M059J (cell line): ENCODE measurements around the gene RIN3. TPM values are rescaled to one million over a fixed set of nuclear protein-coding genes. Genes with fewer than 3 reads are reported as not detected.

Experiments
- DNase-seq: peaks from one replicate; pipeline ENCODE4 v3.0.0-alpha.2; 2012; ENCODE audit warnings: low read depth
- total RNA-seq: library from RNA; depleted of rRNA; stranded (reverse); fragments of >200 nt; shearing (Covaris generic); gene quantifications from 2 replicates; pipeline ENCODE4 v1.2.3, GENCODE V29; 2014

RIN3 gene
- total RNA-seq, 1 experiment from 2014 or later: 1.1 TPM

DNA sequence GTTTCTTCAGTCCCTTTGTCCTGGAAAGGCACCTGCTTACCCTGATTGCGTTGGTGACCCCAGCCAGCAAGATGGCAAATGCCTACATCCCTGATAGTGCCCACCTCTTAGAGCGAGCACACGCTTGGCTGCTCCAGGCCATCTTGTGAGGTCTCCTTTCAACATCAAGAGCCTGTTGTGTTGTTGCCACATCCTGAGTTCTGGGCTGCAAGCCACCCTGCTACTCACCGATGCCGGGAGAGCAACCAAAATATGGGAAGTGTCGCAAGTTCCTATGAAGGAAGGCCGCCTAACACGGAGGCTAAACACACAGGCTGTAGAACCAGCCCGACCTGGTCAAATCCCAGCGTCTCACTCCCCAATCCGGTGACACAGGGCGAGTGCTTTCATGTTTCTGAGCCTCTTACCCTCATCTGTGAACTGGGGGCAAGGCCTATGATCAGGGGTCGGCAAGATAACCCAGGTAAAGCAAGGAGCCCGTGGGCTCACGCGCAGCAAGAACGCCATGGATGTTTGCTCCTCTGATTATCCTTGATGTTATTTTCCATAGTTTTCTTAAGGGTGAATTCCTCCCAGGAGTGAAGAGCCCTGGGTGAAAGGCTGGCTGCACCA is 136.5 kb downstream of the RIN3 start:
- DNase-seq: no peak

DNA sequence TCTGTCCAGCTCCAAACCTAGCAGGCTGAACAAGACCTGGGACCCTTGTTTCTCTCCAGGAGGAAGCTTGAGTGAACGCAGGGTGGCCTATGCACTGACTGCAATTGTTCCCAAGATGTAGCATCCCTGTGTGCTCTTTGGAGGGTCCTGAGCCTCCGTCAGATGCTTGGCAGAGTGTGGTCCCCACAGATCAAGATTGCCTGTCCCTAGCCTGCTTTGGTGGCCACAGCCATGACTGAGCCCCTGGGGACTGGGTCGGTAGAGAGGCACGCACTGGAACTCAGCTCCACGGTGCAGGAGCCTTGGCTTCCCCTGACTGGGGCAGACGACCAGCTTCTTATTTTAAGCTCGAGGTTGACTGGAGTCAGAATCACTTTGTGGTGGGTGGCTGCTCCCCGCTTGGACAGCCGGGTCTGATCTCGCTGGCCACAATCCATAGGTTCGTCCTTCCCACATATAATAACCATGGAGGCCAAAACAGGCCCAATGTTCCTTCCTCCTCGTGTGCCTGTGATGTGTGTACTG is 137.1 kb downstream of the RIN3 start:
- DNase-seq: no peak

GRCh38 chr14:92651106-92651757 is 137.7 kb downstream of the RIN3 start:
- DNase-seq: no peak

DNA sequence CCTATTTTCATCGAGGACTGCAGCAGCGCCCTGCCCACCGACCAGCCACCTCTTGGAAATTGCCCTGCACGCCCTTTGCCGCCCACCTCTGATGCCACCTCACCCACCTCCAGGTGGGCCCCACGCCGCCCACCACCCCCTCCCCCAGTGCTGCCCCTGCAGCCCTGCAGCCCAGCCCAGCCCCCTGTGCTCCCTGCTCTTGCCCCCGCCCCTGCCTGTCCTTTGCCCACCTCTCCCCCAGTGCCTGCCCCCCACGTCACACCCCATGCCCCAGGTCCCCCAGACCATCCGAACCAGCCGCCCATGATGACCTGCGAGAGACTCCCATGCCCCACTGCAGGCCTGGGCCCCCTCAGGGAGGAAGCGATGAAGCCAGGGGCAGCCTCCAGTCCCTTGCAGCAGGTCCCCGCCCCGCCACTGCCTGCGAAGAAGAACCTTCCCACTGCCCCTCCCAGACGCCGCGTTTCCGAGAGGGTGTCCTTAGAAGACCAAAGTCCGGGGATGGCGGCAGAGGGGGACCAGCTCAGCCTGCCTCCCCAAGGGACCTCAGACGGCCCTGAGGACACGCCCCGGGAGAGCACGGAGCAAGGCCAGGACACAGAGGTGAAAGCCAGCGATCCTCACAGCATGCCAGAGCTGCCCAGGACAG is 138.3 kb downstream of the RIN3 start:
- DNase-seq: no peak

DNA sequence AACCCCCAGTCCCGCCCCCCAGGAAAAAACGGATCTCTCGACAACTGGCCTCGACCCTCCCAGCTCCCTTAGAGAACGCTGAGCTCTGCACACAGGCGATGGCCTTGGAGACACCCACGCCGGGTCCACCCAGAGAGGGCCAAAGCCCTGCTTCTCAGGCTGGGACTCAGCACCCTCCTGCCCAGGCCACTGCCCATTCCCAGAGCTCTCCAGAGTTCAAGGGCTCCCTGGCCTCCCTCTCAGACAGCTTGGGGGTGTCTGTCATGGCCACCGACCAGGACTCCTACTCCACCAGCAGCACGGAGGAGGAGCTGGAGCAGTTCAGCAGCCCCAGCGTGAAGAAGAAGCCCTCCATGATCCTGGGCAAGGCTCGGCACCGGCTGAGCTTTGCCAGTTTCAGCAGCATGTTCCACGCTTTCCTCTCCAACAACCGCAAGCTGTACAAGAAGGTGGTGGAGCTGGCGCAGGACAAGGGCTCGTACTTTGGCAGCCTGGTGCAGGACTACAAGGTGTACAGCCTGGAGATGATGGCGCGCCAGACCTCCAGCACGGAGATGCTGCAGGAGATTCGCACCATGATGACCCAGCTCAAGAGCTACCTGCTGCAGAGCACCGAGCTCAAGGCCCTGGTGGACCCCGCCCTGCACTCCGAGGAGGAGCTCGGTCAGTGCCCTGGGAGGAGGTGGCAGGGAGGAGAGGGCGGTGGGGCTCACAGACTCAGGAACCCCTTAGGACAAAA is 139.0 kb downstream of the RIN3 start:
- DNase-seq: no peak

GRCh38 chr14:92653162-92653651 is 139.6 kb downstream of the RIN3 start:
- no peak for DNase-seq

DNA sequence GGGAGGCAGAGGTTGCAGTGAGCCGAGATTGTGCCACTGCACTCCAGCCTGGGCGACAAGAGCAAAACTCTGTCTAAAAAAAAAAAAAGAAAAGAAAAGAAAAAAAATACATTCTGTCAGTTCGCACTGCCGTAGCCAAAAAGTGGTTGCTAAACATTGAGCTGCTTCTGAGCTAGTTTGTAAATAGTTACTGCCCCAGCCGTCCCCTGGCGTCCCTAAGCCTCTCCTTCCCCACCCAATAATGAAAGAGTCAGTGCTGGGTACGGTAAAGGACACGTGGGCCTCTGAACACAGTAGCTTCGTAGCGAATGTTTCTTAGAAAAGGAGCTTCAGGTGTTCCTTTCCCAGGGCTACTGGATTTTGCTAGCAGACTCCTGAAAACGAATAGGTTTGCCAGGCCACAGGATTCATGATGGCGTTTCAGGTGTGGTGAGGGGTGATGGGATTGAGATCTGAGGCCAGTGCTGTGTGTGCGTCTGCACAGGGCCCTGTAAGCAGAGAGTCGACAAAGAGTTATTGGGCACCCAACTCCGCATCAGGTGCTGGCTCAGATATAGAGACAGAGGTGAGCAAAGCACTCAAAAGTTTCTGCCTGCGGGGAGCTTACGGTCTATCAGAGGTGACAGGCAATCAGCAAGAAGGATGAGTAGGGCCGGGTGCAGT is 140.8 kb downstream of the RIN3 start:
- no peak for DNase-seq

- DNase-seq: no peak
Observed at GRCh38 chr14:92655419-92656201, 142.0 kb downstream of the RIN3 start.

GRCh38 chr14:92656306-92657081 is 142.9 kb downstream of the RIN3 start:
- DNase-seq: no peak

- DNase-seq: no peak
Observed at GRCh38 chr14:92657457-92658142, 144.0 kb downstream of the RIN3 start.

DNA sequence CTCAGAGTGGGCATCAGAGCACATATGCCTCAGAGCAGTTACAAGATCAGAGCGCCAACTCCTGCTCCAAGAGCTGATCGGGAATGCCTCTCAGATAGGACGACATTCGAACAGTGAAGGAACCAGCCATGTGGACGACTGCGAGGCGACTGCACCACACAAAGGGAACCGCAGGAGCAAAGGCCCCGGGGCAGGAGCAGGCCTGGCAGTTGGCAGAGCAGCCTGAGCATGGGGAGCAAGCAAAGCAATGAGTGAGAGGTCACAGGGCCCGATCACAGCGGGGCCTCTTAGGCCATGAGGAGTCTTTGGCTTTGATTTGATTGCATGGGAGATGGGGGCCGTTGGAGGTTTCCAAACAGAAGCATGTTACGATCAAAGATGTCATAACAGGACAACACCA is 144.6 kb downstream of the RIN3 start:
- DNase-seq: no peak

DNA sequence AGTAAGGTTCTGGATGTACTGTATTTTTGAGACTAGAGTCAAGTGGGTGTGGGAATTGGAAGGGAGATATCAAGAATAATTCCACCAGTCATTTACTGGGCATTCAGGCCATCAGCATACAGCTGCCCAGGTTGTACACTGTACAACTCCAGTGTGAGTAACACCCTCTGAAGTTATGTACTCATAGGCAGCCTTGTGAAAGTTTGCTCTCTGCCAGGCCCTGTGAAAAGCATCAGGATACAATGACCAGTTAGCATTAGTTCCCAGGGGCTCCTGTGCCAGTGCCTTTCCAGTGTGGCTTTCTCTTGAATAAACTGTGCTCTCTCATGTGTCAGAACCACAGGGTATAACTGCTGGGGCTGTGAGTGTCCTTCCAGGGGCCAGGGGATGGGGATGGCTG is 145.1 kb downstream of the RIN3 start:
- no peak for DNase-seq

DNA sequence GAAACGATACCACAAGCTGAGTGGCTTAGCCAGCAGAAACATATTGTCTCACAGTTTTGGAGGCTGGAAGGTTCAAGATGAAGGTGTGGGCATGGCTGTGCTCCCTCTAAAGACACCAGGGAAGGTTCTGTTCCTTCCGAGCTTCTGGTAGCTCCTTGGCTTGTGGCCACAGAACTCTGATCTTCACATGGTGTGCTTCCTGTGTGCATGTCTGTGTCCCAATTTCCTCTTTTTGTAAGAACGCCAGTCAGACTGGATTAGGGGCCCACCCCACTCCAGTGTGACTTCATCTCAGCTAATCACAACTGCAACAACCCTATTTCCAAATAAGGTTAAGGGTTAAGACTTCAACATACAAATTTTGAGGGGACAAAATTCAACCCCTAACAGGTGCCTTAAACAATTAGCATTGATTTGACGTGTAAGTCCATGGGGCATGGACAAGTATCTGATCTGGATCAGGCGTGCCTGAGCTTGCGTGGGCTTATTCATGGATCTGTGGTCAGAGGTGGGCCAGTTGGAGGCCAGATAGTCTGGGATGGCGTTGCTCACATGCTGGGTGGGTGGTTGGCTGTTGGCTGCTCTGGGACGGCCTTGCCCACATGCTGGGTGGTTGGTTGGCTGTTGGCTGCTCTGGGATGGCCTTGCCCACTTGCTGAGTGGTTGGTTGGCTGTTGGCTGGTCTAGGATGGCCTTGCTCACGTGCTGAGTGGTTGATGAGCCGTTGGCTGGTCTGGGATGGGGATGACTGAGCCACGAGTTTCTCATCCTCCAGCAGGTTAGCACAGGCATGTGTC is 146.4 kb downstream of the RIN3 start:
- DNase-seq: no peak

DNA sequence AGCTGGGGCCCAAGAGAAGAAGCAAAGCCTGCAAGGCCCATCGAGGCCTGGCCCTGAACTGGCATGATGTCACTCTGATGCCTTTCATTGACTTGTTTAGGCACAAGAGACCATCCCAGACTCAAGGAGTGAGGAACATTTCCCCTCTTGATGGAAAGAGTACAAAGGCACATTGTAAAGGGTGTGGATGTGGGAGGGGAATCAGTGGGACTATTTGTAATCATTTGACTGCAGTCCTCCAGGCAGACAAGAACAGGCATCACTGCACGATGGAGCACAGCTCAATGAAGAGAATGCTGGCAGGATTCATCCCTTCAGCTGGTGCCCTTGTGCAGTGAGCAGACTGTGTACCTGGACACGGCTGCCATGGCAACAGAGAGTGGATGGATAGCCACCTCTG is 147.0 kb downstream of the RIN3 start:
- no peak for DNase-seq

GRCh38 chr14:92663049-92663448 is 149.5 kb downstream of the RIN3 start:
- no peak for DNase-seq

- DNase-seq: no peak
Observed at GRCh38 chr14:92665661-92666110, 152.1 kb downstream of the RIN3 start.

- no peak for DNase-seq
Observed at GRCh38 chr14:92666251-92666650, 152.7 kb downstream of the RIN3 start.

DNA sequence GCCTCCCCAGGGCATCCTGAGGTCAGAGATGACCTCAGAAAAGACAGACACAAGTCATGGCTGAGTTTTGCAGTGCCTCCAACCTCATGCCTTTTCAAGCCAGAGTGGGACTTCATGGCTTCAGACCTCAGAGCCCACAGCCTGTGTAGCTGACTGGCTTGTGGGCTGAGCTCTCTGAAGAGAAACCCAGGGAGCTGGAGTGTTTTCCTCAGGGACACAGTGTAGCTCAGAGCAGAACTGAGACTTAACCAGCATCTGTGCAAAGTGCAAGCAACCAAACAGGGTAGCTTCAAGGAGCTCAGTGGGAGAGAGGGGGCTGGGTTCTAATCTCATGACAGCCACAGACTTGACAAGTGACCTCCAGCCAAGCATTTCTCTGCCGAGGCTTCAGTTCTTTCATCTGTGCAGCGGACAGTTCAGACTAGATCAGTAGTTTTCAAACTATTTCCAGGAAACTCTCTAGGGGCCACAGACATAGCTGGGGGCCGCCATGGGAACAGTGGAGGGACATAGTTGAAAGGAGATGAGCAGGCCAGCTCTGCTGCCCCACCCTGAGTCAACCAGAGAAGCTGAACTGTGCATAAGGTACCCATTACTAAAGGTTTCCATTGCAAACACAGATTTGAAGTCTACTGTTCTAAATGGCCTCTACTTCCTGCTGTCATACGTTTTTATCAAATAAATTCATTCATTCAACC is 154.8 kb downstream of the RIN3 start:
- DNase-seq: no peak
